T-helper 2 cell (primary cell): ENCODE measurements around the gene SFTPB.
"Not testable (repeated sequence)": the region's sequence is repeated elsewhere in the genome, so short reads cannot be mapped to it uniquely, and the experiment has no call there.

ENCODE experiments used
- DNase-seq, 5 experiments: peaks; one replicate each; pipeline versions ENCODE4 v3.0.0 to v3.0.0-alpha.2; 2012 to 2022

Gene SFTPB

DNA sequence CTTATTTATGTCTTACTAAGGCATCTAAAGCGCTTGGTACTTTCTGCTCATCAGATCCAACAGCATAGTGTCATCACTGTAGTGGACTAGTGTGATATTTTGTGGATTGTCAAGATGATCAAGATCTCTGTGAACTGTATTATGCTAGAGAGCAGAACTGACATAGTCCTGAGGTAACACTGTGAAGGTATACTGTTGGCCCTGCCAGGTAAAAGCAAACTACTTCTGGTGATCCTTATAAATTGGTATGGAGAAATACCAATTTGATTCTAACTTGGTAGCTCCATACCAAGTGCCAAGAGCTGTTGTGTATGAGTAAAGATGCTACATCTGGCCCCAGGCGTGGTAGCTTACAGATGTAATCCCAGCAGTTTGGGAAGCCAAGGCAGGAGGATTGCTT is 15.9 kb downstream of the SFTPB start:
- no peak for DNase-seq

DNA sequence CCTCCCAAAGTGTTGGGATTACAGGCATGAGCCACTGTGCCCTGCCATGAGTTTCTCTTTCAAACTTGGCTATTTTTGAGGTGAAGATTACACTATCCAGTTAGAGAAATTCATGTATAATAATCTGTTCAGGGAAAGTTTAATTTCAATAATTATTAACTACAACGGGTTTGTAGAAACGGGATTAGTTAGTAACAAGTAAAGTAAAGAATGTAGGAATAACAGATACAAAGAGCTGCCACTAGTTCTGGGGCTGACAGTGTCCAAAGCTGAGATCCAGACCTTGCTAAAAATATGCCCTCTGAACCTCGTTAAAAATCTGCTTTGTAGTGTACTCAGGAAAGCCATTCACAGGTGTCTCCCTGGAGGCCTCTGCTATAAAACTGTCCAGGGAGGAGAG is 16.9 kb downstream of the SFTPB start:
- DNase-seq, result no peak

DNA sequence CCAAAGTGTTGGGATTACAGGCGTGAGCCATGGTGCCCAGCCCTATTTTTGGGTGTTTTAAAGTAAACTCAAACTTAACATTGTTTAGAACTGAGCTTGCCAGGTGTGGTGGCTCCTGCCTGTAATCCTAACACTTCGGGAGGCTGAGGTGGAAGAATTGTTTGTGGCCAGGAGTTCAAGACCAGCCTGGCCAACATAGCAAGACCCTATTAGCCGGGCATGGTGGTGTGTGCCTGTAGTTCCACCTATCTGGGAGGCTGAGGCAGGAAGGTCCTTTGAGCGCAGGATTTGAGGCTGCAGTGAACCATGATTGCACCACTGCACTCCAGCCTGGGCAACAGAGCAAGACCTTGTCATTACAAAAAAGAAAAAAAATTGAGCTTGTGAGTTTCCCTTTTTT is 17.5 kb downstream of the SFTPB start:
- DNase-seq, result no peak

DNA sequence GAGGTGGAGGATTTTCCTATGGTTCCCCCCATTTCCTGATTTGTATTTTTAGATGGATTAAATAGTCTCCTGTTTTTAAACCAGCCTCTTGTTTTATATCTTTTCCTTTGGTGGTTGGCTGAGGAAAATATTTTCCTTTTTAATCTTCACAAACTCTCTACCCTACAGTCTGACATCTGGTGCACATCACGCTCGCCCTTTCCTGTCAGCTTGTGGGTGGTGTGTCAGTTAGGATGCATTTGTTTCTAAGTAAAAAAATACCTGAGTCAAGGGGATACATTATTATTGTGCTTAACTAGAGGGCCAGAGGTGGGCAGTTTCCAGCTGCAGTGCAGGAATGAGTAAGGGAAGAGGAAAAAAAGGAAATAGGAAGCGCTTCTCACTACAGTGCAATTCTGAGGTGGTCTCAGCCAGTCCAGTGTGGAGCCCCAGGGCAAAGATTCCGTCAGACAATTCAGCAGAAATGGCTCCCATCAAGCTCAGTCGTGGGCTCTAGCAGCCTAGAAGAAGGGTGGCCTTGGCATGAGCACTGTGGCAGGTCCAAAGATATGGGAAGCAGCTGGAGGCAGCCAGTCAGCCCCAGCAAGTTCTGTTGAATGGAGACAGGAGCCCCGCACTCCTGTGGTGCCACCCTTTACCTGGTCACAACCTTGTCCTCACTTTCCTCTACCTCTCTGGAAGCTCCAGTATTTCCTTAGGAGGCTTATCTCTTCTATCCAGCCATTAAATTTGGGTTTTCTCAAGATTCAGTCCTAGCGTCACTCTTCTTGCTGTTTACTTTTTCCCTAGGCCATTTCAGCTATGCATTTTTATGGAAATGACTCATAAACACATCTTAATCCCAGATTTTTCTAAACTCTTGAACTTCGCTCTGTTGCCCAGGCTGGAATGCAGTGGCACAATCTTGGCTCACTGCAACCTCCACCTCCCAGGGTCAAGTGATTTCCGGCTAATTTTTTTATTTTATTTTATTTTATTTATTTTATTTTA is 18.5 kb downstream of the SFTPB start:
- DNase-seq, result no peak

DNA sequence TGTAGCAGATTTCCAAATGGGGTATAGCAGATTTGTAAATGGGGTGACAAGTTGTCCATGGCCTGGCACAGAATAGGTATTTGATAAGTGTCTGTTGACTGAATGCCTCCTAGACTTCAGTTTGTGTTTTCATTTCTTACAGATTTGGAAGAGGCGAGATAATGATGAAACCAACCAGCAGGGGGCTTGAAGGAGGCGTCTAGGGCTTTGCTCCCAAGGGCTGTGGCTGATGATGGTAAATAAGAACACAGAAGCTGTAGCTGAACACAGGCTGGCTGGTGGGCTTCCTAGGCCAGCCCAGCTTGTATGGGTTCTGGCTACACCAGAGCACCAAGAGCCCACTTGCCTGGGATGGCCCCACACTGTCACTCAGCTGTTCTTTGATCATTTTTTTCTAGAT is 19.4 kb downstream of the SFTPB start:
- DNase-seq, result peak in 1 of 5 experiments; percentile 56

DNA sequence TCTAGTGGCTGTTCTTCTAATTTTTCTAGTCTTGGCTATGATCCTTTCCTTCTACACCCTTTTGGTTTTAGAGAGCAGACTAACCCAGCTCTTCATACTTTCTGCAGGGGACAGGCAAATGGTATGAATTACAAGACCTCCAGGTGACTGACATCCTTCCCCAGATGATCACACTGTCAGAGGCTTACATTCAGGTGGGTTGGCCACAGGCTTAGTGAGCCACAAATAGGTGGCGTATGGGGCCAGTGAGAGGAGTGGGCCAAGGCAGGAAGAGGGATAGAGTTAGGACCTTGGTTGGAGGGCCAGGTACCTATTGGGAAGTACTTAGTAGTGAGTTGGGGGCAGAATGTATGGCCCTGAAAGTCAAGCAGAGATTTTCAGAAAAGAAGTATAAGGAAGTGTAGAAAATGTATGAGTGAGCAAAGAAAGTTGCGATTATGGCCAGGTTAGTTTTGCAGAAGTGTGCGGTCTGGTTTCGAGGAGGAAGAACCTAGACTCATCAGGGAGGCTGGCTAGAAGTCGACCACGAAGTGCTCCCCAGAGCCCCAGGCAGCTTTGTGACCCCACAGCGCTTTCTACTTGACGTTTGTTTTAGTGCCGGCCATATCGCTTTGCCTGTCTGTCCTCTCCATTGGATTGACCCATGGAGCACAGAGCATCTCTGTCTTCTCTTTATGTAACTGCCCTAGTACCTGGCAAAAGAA is 20.0 kb downstream of the SFTPB start:
- no peak for DNase-seq

DNA sequence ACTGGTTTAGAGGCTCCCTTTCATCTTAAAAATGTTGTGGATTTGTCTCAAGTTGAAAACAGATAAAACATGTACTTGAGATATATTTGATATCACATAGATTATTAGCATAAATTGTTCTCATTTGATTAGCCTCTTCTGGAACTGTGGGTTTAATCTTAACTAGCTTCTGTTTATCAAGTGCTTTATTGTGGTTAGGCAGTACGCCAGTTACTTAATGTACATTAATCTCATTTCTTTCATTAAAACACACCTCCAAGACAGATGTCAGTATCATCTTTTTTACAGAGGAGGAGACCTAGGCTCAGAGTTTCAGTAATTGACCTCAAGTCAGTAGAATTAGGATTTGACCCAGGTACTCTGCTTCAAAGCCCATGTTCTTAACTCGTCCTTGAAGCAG is 21.8 kb downstream of the SFTPB start:
- no peak for DNase-seq

DNA sequence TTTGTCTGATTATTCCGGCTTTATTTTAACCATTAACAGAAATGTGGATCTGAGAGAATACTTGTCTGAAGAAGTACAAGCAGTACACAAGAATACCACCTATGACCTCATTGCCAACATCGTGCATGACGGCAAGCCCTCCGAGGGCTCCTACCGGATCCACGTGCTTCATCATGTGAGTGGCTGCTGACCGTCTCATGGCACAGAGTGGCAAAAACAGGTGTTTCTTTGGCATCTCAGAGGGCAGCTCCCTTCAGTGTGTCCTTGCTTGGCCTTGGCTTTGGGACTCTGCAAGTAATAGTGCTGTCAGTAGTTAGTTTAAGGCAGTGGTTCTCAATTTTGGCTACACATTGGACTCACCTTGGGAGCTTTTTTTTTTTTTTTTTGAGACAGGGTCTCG is 23.1 kb downstream of the SFTPB start:
- DNase-seq, result no peak

DNA sequence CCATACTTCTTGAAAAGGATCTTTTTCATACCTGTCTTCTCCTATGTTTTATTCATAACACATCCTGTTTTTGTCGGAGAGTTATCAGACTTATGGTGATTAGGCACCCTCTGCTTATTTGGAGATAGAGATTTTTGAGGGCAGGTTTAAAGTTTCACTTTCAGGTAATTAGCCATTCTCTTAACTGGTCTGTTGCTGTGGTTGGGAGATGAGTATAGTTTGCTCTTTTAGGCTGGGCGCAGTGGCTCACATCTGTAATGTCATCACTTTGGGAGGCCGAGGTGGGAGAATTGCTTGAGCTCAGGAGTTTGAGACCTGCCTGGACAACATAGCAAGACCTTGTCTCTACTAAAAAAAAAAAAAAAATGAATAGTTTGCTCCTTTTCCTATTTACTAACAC is 25.3 kb downstream of the SFTPB start:
- DNase-seq, result peak in 1 of 5 experiments; percentile 84

DNA sequence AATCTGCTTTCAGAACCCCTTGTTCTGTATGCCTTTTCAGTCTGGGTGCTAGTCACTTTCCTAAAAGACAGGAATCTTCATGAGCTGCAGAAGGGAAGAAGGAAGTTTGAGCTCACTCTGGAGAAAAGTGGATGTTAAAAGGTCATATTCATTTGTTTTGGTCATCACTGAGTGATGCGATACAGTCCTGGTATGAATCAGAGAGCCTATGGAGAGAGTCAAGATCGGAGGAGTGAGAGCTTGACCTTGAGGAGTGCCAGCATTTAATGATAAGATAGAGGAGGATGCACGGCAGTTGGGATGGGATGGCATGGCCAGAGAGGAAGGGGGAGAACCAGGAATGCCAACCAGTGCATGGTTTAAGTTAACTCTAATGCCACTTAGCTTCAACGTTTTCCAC is 32.4 kb downstream of the SFTPB start:
- DNase-seq, result no peak

DNA sequence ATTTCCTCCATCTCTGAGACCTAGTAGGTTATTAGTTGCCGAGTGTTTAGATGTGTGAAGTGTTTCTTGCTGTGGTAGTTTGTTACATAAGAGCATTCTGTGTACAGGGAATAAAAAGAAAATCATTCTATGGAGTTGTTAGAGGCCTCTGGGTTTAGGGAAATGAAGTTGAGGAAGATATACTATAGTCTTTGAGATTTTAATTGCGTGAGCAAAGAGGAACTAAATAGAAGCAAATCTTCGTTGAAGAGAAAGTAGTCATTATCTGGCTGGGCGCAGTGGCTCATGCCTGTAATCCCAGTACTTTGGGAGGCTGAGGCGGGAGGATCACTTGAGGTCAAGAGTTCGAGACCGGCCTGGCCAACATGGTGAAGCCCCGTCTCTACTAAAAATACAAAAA is 33.0 kb downstream of the SFTPB start:
- no peak for DNase-seq

DNA sequence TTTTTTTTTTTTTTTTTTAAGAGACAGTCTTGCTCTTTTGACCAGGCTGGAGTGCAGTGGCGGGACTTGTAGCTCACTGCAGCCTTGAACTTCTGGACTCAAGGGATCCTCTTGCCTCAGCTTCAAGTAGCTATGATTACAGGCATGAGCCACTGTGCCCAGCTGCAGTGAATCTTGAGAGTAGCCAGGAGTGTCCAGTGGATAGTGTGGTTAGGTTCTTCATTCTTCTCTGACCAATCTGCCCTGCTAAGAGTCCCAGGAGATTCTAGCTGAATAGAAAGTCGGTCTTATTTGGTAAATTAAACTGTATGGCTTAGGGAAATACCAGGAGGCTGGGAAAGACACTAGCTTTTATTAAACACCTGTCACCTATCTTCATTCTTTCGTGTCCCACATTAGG is 36.7 kb downstream of the SFTPB start:
- no peak for DNase-seq

DNA sequence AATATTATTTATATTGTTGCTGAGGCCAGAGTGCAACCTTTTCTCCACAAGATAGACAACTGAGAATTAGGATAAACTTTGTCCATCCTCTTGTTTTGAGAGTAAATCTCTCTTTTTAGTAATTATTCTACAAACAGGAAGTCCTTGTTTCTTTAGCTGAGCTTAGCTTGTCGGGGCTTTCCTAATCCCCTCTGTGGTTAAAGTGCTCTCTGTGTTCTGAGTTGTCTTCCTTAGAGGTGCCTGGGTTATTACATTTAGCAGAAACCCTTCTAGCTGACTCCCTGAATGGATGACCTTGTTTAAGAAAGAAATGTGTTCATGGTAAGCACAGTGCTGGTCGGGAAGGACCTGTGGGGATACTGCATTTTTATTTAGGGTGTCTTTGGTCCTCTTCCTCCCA is 39.3 kb downstream of the SFTPB start:
- DNase-seq, result peak in 1 of 5 experiments; percentile 69

DNA sequence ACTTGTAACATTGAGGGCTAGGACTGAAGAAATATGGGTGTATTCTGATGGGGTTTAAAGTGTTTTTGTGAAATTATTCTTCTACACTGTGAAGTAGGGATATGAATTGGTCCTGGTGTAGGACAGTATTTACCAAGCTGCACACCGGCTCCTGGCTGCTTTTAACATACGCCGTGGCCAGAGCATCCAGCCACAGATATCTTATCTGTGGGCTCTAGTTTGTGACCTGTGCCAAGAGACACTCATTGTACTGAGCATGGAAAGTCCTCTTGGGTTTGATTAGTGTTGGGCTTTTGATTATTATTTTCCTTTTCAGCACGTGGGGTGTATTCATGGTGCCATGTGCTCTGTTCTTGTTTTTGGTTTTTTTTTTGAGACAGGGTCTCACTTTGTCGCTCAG is 44.0 kb downstream of the SFTPB start:
- DNase-seq, result no peak

DNA sequence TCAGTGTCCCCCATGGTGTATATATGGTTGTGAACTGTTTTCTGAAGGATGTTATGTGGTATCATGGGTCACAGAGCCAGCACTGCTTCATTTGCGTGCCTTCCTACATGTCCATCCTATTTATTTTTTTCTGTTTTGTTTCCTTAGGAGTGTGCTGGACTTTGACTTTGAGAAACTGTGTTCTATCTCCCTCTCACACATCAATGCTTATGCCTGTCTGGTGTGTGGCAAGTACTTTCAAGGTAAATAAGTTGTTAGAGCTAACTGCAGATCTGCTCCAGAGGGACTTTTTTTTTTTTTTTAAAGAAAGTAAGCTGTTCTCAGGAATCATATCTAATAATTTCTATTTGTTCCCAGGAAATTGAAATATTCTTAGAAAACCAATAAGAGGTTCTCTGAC is 46.7 kb downstream of the SFTPB start:
- no peak for DNase-seq

DNA sequence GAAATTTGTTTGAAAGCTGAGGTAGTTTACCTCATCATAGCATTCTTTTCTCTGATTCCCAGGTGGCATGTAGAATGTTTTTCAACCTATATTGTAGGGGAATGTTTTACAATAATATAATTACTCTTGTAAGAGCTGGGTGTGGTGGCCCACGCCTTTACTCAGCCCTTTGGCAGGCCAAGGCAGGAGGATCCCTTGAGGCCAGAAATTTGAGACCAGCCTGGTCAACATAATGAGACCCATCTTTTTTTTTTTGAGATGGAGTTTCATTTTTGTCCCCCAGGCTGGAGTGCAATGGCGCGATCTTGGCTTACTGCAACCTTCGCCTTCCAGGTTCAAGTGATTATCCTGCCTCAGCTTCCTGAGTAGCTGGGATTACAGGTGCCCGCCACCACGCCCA is 48.4 kb downstream of the SFTPB start:
- DNase-seq, result no peak

DNA sequence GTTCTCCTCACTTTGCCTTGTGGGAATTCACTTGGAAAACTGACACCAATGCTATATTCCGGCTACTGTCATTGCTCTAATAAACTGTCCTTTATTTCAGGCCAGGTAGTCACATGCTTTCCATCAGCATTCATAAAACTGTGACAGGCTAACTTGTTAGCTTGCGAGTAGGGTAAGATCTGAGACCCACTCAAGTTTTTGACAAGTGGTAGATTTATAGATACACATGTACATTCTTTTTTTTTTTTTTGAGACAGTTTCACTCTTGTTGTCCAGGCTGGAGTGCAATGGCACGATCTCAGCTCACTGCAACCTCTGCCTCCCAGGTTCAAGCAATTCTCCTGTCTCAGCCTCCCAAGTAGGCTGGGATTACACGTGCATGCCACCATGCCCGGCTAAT is 50.3 kb downstream of the SFTPB start:
- DNase-seq, result not testable (repeated sequence)

DNA sequence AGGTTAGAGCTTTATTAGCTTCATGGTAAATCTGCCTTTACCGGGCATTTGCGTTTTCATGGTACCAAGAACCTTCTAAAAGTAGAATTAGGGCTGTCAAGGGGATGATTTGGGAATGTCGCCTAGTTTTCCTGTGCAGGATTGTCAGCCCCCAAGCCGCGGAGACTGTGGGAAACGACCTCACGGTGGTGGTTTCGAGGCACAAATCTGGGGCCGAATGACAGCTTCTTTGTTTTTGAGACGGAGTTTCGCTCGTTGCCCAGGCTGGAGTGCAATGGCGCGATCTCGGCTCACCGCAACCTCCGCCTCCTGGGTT is 52.6 kb downstream of the SFTPB start:
- no peak for DNase-seq

DNA sequence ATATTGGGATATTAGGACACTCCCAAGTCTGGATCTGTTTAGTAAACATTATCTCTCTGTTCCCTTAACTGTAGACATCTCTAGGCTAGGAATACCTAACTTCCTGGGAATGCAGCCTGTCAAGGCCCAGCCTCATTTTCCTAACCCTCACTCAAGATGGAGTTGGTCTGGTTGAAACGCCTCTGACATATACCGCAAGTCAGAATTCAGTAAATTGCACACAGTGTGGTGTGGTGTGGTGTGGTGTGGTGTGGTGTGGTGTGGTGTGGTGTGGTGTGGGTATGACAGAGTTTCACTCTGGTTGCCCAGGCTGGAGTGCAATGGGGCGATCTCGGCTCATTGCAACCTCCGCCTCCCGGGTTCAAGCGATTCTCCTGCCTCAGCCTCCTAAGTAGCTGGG is 53.2 kb downstream of the SFTPB start:
- DNase-seq, result peak in 1 of 5 experiments; percentile 33

DNA sequence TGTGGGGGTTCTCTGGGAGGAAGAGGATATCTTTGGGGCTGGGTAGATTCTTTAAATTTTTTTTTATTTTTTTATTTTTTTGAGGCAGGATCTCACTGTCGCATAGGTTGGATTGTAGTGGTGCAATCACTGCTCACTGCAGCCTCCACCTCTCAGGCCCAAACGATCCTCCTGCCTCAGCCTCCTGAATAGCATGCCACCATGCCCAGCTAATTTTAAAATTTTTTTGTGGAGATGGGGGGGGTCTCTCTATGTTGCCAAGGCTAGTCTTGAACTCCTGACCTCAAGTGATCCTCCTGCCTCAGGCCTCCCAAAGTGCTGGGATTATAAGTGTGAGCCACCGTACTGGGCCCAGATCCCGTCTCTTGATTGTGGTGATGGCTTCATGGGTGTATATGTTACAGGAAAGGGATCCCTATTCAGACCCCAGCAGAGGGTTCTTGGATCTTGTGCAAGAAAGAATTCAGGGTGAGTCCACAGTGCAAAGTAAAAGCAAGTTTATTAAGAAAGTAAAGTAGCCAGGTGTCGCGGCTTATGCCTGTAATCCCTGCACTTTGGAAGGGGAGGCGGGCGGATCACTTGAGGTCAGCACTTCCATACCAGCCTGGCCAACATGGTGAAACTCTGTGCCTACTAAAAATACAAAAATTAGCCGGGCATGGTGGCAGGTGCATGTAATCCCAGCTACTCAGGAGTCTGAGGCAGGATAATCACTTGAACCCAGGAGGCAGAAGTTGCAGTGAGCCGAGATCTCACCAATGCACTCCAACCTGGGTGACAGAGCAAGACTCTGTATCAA is 54.1 kb downstream of the SFTPB start:
- no peak for DNase-seq

DNA sequence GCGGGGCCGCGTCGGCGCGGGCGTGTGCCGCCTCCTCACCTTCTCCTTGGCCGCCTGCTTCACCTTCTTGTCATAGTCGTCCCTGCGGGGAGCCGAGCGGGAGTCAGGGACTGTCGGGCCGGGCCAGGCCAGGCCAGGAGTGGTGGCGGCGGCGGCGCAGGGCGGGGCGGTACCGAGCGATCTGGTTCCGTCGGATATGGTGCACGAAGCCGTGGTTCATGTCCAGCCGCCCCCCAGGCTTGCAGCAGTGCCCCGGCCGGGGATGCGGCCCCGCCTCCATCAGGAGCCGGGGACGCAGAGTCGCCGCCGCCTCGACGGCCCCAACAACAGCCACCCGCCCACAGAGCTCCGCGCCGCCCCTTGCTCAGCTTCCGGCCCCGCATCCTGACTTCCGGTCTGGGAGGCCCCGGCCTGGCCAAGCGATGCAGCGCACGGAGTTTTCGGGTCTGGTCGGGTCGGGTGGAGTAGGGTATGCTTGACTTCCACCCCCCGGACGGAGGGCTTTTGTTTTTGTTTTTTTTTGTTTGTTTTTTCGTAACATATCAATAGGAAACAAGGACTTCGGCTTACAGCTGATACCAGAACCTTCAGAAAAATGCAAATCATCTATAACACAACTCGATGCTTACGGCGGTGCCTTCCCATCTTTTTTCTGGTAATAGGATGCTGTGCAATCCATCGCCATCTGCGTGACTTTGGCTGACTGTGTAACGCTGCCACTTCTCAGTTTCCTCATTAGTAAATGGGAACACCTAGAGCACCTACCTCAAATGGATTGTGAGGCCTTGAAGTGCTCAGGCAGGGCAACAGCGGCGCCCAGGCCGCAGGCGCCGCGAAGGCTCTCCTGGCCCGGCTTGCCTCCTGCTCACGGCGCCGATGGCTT is 56.1 kb downstream of the SFTPB start, which contains the start of gene C2orf68:
C2orf68 (minus strand) TSS at position 362 of the 883 bp plus-strand sequence; CDS start at position 280, 82 bp downstream.
- peak; percentile 61 to 92 (median 76) for DNase-seq

DNA sequence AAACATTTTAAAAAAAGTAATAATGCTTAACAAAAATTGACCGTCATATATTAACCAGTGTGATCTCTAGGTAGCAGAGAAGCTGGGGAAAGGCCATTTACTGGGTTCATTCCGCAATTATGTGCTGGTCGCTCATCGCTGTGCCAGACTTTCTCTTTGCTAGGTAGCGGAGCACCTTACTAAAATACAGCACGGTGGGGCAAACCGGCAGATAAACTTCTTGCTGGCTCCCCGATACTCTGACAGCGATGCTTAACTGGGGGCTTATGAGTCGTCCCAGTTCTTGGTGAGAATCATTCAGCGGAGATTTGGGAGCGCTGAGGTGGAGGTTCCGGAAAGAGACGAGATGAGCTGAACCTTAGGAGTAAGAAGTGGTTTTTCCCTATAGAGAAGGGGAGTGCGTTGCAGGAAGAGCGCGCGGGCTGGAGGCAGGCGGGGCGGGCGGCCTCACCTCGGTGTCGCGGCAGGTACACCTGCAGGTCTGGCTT is 56.7 kb downstream of the SFTPB start:
- DNase-seq, result no peak
